ENCODE results near the gene CAST.

- no peak for TF ChIP-seq CTCF (IDR thresholded peaks at IDR 0.05 in 8 of 11, conservative IDR thresholded peaks at IDR 0.05 in 3 of 11)
- no peak for TF ChIP-seq POLR2A (IDR thresholded peaks at IDR 0.05)
These were observed 127.7 kb downstream of the CAST start for GRCh38 chr5:96789794-96790330.

All from spleen (tissue), 7 donors.